ENCODE results near the gene AMBRA1.
"Not testable (repeated sequence)": the region's sequence is repeated elsewhere in the genome, so short reads cannot be mapped to it uniquely, and the experiment has no call there.

Gene AMBRA1

GRCh38 chr11:46616551-46617133, 22.8 kb upstream of the AMBRA1 start:
- DNase-seq (ENCODE audit: low spot score): no peak

- no peak for DNase-seq (ENCODE audit: low spot score)
These were observed 21.9 kb upstream of the AMBRA1 start for GRCh38 chr11:46615756-46616155.

GRCh38 chr11:46612326-46612725, 18.5 kb upstream of the AMBRA1 start:
- no peak for DNase-seq (ENCODE audit: low spot score)

DNA sequence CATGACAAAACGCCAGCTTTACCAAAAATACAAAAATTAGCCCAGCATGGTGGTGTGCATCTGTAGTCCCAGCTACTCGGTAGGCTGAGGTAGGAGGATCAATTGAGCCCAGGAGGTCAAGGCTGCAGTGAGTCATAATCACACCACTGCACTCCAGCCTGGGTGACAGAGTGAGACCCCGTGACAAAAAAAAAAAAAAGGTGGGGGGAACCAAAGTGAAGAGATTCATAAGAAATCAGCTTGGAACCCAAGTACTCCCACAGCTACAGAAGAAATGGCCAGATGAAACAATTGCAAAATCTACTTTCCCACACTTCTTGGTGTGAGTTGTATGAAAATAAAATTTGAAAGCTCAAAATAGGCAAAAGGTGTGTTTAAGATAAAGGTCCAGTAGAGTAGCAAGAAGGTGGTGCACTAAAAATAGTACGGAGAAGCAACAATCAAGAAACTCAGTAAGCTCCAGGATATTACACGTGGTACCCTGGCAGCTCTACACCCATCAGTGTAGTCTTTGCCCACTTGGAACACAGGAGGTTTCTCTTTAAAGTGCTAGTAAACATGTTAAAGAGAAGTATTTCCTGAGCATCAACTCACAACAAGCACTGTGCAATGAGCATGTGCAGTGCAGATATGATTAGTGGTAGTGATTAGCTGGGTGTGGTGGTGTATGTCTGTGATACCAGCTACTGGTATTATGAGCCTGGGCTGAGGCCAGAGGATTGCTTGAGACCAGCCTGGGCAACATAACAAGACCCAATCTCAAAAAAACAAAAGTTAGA, 17.9 kb upstream of the AMBRA1 start:
- no peak for DNase-seq (ENCODE audit: low spot score)

- DNase-seq (ENCODE audit: low spot score): no peak
These were observed 15.6 kb upstream of the AMBRA1 start for GRCh38 chr11:46609386-46609785.

- DNase-seq (ENCODE audit: low spot score): no peak
These were observed 13.7 kb upstream of the AMBRA1 start for GRCh38 chr11:46607516-46607915.

- no peak for DNase-seq (ENCODE audit: low spot score)
These were observed 11.0 kb upstream of the AMBRA1 start for GRCh38 chr11:46604796-46605195.

- DNase-seq (ENCODE audit: low spot score): no peak
These were observed 10.0 kb upstream of the AMBRA1 start for GRCh38 chr11:46603704-46604308.

- DNase-seq (ENCODE audit: low spot score): no peak
These were observed 7.3 kb upstream of the AMBRA1 start for GRCh38 chr11:46601129-46601528.

GRCh38 chr11:46600194-46600960, 6.6 kb upstream of the AMBRA1 start:
- no peak for DNase-seq (ENCODE audit: low spot score)

DNA sequence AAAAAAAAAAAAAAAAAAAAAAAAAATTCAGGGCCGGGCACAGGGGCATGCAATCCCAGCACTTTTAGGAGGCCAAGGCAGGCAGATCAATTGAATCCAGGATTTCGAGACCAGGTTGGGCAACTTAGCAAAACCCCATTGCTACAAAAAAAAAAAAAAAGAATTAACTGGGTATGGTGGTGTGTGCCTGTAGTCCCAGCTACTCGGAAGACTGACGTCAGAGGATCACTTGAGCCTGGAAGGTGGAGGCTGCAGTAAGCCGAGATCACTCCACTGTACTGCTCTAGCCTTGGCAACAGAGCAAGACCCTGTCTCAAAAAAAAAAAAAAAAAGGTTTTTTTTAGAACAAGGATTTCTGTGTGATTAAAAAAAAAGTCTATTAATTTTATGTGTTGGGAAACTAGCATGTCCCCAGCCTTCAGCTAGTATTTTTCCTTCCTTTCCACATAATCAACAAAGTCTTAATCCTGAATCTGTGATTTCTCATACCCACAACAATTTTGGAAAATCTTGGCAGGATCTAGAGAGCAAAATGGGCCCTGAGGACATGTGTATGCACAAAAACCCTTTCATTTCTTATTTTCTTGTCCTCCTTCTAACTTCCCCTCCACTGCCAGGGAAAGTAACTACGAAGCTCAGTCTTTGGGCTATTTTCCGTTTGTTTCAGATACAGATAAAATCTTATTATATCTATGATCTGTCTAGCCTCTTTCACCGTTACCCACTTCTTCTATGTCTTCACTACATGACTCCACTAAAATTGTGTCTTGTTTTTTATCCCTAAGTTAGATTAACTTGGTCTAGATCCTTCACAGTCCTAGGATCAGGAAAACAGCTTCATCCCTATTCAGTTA, 5.7 kb upstream of the AMBRA1 start:
- no peak for DNase-seq (ENCODE audit: low spot score)

- no peak for DNase-seq (ENCODE audit: low spot score)
These were observed 3.9 kb upstream of the AMBRA1 start for GRCh38 chr11:46597609-46598219.

DNA sequence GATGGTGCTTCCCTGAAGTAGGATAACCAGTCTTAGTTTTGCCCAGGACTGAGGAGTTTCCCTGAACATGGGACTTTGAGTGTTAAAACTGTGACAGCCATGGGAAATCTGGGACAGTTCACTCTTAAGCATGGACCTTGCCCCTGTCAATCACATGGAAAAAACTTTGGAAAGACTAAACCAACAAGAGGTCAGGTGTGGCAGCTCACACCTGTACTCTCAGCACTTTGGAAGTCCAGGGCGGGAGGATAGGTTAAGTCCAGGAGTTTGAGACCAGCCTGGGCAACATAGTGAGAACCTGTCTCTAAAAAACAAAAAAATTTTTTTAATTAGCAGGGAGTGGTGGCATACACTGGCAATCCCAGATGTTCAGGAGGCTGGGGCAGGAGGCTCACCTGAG, 3.3 kb upstream of the AMBRA1 start:
- no peak for DNase-seq (ENCODE audit: low spot score)

- no peak for DNase-seq (ENCODE audit: low spot score)
These were observed 962 bp upstream of the AMBRA1 start for GRCh38 chr11:46594785-46595184.

DNA sequence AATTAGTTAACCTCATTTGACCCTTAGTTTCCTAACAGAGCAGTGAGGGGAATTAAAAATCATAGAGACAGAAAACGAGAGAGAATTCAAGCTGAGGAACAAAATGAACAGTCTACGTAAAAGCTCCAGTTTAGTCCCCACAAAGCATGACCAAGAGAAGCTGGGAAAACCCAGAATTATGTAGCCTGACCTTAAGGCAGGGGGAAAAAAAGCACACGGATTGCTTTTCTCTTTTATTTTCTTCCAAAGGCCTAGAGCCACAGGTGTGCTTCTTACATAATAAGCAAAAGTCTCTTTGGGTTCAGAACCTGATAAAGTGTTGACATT, 514 bp upstream of the AMBRA1 start:
- DNase-seq (ENCODE audit: low spot score): no peak

DNA sequence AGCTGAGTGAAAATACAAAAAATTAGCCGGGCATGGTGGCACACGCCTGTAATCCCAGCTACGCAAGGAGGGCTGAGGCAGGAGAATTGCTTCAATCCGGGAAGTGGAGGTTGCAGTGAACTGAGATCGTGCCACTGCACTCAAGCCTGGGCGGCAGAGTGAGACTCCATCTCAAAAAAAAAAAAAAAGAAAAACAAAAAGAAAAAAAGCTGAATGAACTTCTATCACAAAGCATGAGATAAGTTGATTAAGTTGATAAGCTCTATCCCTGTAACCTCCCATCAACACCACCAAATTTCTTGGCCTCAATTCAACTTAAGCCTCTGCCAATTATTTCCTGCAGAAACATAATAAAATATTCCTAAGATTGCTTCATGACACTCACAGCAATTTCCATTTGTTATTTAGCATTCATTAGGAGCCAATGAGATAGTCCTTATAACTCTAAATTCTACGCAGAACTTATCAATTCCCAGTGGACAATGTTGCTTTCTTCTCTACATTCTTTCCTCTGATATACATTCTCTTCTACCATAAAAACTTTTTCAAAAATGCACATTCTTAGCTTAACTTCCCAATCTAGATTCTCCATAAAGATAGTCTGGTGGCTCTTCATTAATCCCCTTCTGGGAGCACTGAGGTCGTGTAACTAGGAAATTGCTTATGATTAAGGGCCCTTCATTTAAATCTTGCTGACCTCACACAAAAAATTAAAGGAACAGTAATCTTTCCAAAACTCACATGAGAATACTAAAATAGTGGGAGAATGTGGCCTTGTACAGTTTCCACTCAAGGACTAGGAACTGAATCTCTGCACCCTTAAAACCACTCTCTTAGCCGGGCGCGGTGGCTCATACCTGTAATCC, 2.9 kb downstream of the AMBRA1 start:
- no peak for DNase-seq (ENCODE audit: low spot score)

DNA sequence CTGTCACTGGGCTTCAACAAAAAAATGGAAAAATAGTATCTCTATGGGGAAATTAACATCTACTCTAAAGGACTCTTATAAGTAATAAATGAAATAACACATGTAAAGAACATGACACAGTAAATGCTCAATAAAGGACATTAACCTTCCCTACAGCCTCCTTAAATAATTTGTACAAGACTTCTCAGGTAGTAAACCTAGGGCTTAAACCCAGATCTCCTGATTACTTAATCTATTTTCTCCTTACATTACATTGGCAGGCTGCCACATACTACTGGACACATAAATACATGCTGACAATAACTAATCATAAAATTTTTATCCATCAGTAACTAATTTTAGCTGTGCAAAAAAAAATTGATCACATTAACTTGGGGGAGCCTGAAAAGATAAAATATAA, 4.9 kb downstream of the AMBRA1 start:
- DNase-seq (ENCODE audit: low spot score): no peak

- DNase-seq (ENCODE audit: low spot score): no peak
These were observed 5.7 kb downstream of the AMBRA1 start for GRCh38 chr11:46588131-46588530.

GRCh38 chr11:46583513-46583912, 10.3 kb downstream of the AMBRA1 start:
- DNase-seq (ENCODE audit: low spot score): not testable (repeated sequence)

DNA sequence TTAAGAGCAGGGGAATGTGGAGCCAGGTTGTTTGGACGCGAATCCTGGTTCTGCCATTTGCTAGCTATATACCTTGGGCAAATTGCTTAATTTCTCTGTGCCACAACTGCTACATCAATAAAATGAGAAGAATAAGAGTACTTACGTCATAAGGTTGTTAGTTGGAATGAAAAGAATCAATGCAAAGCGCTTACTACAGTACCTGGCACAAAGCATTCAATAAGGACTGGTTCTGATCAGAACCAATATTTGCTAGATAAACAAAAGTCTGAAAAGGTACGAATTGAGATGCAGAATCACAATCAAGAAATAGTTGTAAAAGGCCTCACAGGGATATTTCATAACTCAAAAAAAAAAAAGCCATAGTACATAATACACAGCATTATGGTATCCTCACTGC, 11.2 kb downstream of the AMBRA1 start:
- no peak for DNase-seq (ENCODE audit: low spot score)

- no peak for DNase-seq (ENCODE audit: low spot score)
These were observed 16.8 kb downstream of the AMBRA1 start for GRCh38 chr11:46577058-46577457.

All from cerebellar cortex (tissue), 1 donor.